Spleen (tissue), 11 donors: ENCODE measurements around the gene HLA-DRB5. TPM values are rescaled to one million over a fixed set of nuclear protein-coding genes. Genes with fewer than 3 reads are reported as not detected.

ENCODE experiments used
- DNase-seq: peaks from one replicate; pipeline ENCODE4 v3.0.0-alpha.2; 2020
- H3K27ac ChIP-seq, 8 donors: fragments of 200-600 bp; sonication (generic) in 7 of 8; 1 replicate in 4 of 8; 2 replicates in 4 of 8; pipeline versions ENCODE4 v1.5.0 to v1.8.0; 2016 to 2021; ENCODE audit warnings: inconsistent platforms in 4 of 8, mild to moderate bottlenecking in 4 of 8, moderate library complexity in 1 of 8
- H3K27me3 ChIP-seq, 7 donors: fragments of 200-600 bp; sonication (generic) in 6 of 7; replicated peaks in 1 of 7; 1 replicate in 4 of 7; 2 replicates in 3 of 7; pipeline versions ENCODE4 v1.5.0 to v1.8.0; 2016 to 2021; ENCODE audit warnings: inconsistent platforms in 3 of 7, mild to moderate bottlenecking in 1 of 7
- H3K36me3 ChIP-seq, 6 donors: fragments of 200-600 bp; sonication (generic) in 5 of 6; 1 replicate in 4 of 6; 2 replicates in 2 of 6; pipeline versions ENCODE4 v1.5.0 to v1.8.0; 2016 to 2021; ENCODE audit warnings: inconsistent platforms in 2 of 6
- H3K4me1 ChIP-seq, 6 donors: fragments of 200-600 bp; sonication (generic) in 5 of 6; 1 replicate in 3 of 6; 2 replicates in 3 of 6; pipeline versions ENCODE4 v1.5.0 to v1.8.0; 2016 to 2021; ENCODE audit warnings: inconsistent platforms in 3 of 6
- H3K4me3 ChIP-seq, 8 donors: fragments of 200-600 bp; sonication (generic) in 7 of 8; 1 replicate in 4 of 8; 2 replicates in 4 of 8; pipeline versions ENCODE4 v1.5.0 to v1.8.0; 2016 to 2021; ENCODE audit warnings: inconsistent platforms in 4 of 8, mild to moderate bottlenecking in 4 of 8, moderate library complexity in 2 of 8
- H3K9me3 ChIP-seq, 8 donors: fragments of 200-600 bp; sonication (generic) in 7 of 8; 1 replicate in 4 of 8; 2 replicates in 4 of 8; pipeline versions ENCODE4 v1.5.0 to v1.8.0; 2016 to 2021; ENCODE audit warnings: inconsistent platforms in 4 of 8
- CTCF ChIP-seq, 11 experiments: fragments of 200-600 bp in 7 of 11; fragments of 450-650 bp in 4 of 11; sonication (generic) in 4 of 11; IDR thresholded peaks in 8 of 11; conservative IDR thresholded peaks in 3 of 11; 1 replicate in 7 of 11; 2 replicates in 4 of 11; pipeline versions ENCODE4 v1.4.0 to v1.8.0; 2016 to 2021; ENCODE audit warnings: antibody characterized with exemption in 11 of 11, inconsistent platforms in 4 of 11, mild to moderate bottlenecking in 1 of 11
- POLR2A ChIP-seq, 3 donors: fragments of 450-650 bp; IDR thresholded peaks; one replicate each; pipeline ENCODE4 v1.5.1; 2017; ENCODE audit warnings: antibody characterized with exemption in 3 of 3, mild to moderate bottlenecking in 1 of 3
- POLR2AphosphoS5 ChIP-seq, 3 donors: sonication (generic); formaldehyde crosslinking; IDR thresholded peaks; one replicate each; pipeline ENCODE4 v1.5.1; 2017; ENCODE audit warnings: antibody characterized with exemption in 3 of 3
- WGBS, 5 donors: extraction: QIAGEN DNeasy Blood & Tissue Kit in 3 of 5; methylation state at CpG; one replicate each; pipeline versions ENCODE4 v1.1.5 to v1.1.7; 2013 to 2018; 5-methylcytosine and 5-hydroxymethylcytosine counted together
- intact Hi-C: fragments of 100-400 bp; cut with DNase I; formaldehyde crosslinking; loops from one replicate; pipeline ENCODE4 v1.15.0; 2023; ENCODE audit warnings: low total_unique reads
- polyA plus RNA-seq, 3 donors: library from polyadenylated mRNA; stranded (reverse); fragments of 200-250 nt; gene quantifications; one replicate each; pipeline ENCODE4 v1.2.1, GENCODE V29; 2013
- total RNA-seq, 7 donors: library from RNA; depleted of rRNA in 3 of 7; stranded (reverse); fragments of >200 nt in 3 of 7; fragmentation: NEBNext Ultra II Directional in 4 of 7; extraction: Animal tissue kit (Norgen Biotek cat#: 25700) in 4 of 7; gene quantifications; one replicate each; pipeline versions ENCODE4 v1.1.0 to v1.2.1, GENCODE V29; 2016 to 2021
- donor health status: healthy with polysubstance abuse.
- donor health status: DM: no; HTN: no; CAD: no; lungs with moderate emphysema.
- donor health status: DM: no; HTN: no; CAD: no.
- donor health status: Bipolar disorder and iron deficiency.
- donor health status: healthy.
- donor health status: DM: no; HTN: no; CAD: no.
- donor health status: DM: yes; HTN: yes; CAD: no.

Gene HLA-DRB5
- total and polyA plus RNA-seq, 10 donors, result 1.9 to 633 (median 39.7) TPM

- TF ChIP-seq POLR2A (IDR thresholded peaks at IDR 0.05), result no peak
- no peak for TF ChIP-seq CTCF (IDR thresholded peaks at IDR 0.05 in 8 of 11, conservative IDR thresholded peaks at IDR 0.05 in 3 of 11)
- no peak for TF ChIP-seq POLR2AphosphoS5 (IDR thresholded peaks at IDR 0.05)
- H3K36me3 ChIP-seq, result no peaks in the 10 kb centered on the region
- intact Hi-C loops, result no loop called here
- H3K27ac ChIP-seq, result no peak overlapping the region
- WGBS, 5 donors, result 45 to 88% (median 47%) methylated on average over 1 of the region's 1 CpG; no CpG with 5 or more reads in 2 of the 5 donors
- no peaks in the 10 kb centered on the region for H3K4me1 ChIP-seq
- no peak overlapping the region for H3K4me3 ChIP-seq
- no peak for DNase-seq
- H3K9me3 ChIP-seq, result no peaks in the 10 kb centered on the region
- no peaks in the 10 kb centered on the region for H3K27me3 ChIP-seq
Observed at GRCh38 chr6:32488083-32488482, 42.0 kb downstream of the HLA-DRB5 start.

GRCh38 chr6:32484614-32484998 lies 45.5 kb downstream of the HLA-DRB5 start:
- H3K9me3 ChIP-seq, result no peaks in the 10 kb centered on the region
- intact Hi-C loops, result loop anchor here (5.0 kb wide), 1 partner anchor 88 kb away; no protein-coding TSS in a partner anchor
- TF ChIP-seq POLR2AphosphoS5 (IDR thresholded peaks at IDR 0.05), result no peak
- TF ChIP-seq POLR2A (IDR thresholded peaks at IDR 0.05), result no peak
- no peak for TF ChIP-seq CTCF (IDR thresholded peaks at IDR 0.05 in 8 of 11, conservative IDR thresholded peaks at IDR 0.05 in 3 of 11)
- H3K4me3 ChIP-seq, result no peak overlapping the region
- WGBS, 5 donors, result 70 to 79% (median 75%) methylated on average over 4 of the region's 4 CpGs
- no peaks in the 10 kb centered on the region for H3K27me3 ChIP-seq
- no peaks in the 10 kb centered on the region for H3K36me3 ChIP-seq
- no peaks in the 10 kb centered on the region for H3K4me1 ChIP-seq
- no peak overlapping the region for H3K27ac ChIP-seq
- no peak for DNase-seq

GRCh38 chr6:32483968-32484613 lies 46.0 kb downstream of the HLA-DRB5 start:
- H3K4me1 ChIP-seq, result no peaks in the 10 kb centered on the region
- TF ChIP-seq CTCF (IDR thresholded peaks at IDR 0.05 in 8 of 11, conservative IDR thresholded peaks at IDR 0.05 in 3 of 11) (no peak), POLR2AphosphoS5 (IDR thresholded peaks at IDR 0.05) (no peak), POLR2A (IDR thresholded peaks at IDR 0.05) (no peak)
- H3K9me3 ChIP-seq, result no peaks in the 10 kb centered on the region
- intact Hi-C loops, result loop anchor here (5.0 kb wide), 1 partner anchor 88 kb away; no protein-coding TSS in a partner anchor
- no peaks in the 10 kb centered on the region for H3K36me3 ChIP-seq
- 69 to 78% (median 76%) methylated on average over 18 to 26 of the region's 26 CpGs for WGBS, 5 donors
- DNase-seq, result peak; percentile 72
- no peaks in the 10 kb centered on the region for H3K27me3 ChIP-seq
- H3K4me3 ChIP-seq, result no peak overlapping the region
- H3K27ac ChIP-seq, result no peak overlapping the region

- TF ChIP-seq CTCF (IDR thresholded peaks at IDR 0.05 in 8 of 11, conservative IDR thresholded peaks at IDR 0.05 in 3 of 11) (no peak), POLR2A (IDR thresholded peaks at IDR 0.05) (no peak), POLR2AphosphoS5 (IDR thresholded peaks at IDR 0.05) (no peak)
- H3K9me3 ChIP-seq, result peaks cover 0 to 12% (median 0%) of the 10 kb centered on the region in 8 donors
- H3K4me3 ChIP-seq, result no peak overlapping the region
- intact Hi-C loops, result no loop called here
- no peaks in the 10 kb centered on the region for H3K27me3 ChIP-seq
- H3K27ac ChIP-seq, result peak overlapping the region in 1 of 8 donors; percentile 82
- H3K4me1 ChIP-seq, result peaks cover 0 to 12% (median 0%) of the 10 kb centered on the region in 6 donors
- H3K36me3 ChIP-seq, result no peaks in the 10 kb centered on the region
- 77 to 87% (median 84%) methylated on average over 13 of the region's 13 CpGs for WGBS, 5 donors
- DNase-seq, result no peak
Observed at GRCh38 chr6:32475392-32476206, 54.5 kb downstream of the HLA-DRB5 start.
